Measurements from ENCODE around the gene DUSP6.

- TF ChIP-seq POLR2AphosphoS5 (IDR thresholded peaks at IDR 0.05; ENCODE audit: borderline replicate concordance, low read depth, low read length) (no peak), EZH2 (IDR thresholded peaks at IDR 0.05) (no peak), FOXP2 (optimal IDR thresholded peaks at IDR 0.05; ENCODE audit: control extremely low read depth, extremely low read length, insufficient read depth) (no peak)
Observed at GRCh38 chr12:89386138-89386537, 33.8 kb upstream of the DUSP6 start.

All from SK-N-MC (cell line).